Measurements from ENCODE around the gene HPSE2.

Gene HPSE2

DNA sequence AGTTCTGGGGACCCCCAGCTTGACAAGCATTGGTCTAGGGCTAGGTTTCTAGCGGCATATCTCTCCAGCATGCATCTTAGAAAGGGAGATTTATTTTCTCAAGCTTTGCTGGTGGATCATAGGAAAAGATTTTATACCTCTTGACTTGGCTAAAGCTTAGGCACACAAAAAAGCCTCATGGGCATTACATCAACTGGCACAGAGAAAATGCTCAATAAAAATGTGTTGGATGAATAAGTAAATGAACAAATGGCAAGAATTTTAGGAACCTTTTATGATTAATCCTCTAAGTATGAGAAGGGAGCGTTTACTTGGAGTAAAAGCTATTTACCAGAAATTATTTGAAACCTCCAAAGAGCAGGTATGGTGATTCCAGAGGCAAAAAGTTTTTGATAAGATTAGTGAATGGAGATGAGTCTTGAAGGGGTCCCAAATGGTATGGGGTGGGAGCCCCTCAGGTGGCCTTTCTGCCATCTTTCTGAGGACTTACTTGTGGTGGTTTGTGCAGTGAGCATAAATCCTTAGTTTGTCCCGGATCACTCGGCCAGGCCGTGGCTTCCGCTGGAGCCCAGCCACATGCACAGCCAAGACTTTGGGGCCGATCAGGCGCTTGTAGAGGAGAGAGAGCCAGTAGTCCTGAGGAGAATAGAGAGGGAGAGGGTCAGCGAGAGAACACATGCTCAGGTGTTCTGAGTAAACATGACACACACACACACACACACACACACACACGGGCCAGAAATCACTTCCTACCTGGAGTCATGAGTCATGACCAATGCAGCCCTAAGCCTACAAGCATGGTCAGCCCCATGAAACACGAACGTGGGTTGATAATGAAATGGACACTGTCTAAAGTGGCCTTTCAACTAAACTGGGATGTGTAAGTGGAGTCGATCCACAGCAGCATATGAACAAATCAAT, 745.8 kb downstream of the HPSE2 start:
- DNase-seq (ENCODE audit: low read depth): no peak

DNA sequence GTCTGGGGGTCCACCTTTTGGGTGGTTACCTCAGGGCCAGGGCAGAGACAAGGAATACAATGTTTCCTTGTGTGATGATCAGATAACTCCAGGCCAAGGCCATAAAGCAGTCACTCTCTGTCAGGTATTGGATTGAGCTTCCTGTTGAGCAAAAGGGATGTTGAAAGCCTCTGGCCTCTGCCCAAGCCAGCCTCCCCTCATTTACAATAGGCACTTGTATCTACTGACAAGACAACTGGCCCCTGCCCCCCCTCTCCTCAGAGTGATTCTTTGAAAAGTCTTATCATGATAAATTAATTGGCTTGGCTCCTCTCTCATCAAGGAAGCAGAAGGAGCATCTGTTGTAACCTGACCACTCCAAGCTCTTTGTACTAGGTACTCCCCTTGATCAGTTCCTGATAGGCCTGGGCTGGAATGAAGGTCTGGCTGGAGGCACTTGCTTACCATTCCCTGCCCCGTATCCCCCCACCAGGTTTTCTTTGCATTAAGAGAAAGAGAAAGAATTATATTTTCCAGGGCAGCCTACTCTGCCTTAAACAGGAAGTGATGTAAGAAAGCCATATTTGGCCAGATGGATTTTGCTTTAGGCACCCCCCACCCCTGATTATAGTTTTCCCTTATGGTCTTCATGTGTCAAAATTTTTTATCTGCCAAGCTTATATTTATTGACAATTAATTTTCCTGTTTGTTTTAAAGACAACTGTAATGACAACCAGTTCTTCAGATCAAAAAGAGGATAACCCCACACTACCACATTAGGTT, 746.8 kb downstream of the HPSE2 start:
- no peak for DNase-seq (ENCODE audit: low read depth)

DNA sequence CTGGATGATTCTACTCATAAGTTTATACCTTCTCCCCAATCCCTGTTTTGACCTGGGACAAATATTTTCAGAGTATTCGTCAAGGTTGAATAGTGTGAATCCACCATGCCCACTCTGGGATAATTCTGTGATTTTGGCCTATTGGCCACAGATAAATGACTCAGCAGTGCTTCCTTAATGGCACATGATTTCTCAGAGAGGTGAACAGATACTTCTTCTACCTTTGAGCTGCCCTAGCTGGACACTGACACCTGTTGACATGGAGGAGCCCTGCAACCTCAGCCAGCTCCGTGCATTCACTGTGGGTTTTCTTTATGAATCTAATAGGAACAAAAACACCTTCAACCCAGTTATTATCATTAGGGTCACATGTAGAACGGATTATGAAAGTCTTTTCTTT, 748.0 kb downstream of the HPSE2 start:
- DNase-seq (ENCODE audit: low read depth): no peak

DNA sequence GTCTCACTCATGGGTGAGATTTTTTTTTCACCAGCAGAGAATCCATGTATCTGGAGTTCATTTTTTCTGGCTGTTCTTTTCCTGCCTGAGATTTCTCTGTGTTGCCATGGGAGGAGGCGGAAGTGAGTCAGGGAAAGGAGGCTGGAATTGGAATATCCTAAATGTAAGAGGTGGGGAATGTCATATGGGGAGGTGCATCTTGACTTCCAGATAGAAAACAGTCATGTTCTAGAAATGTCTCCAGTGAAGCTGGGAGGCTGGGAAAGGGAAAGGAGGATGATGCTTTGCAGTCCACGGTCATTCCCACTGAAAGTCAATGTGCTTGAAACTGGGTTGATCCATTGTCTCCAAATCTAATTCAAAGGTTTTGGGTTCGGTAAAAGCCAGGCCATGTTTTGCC, 749.2 kb downstream of the HPSE2 start:
- no peak for DNase-seq (ENCODE audit: low read depth)

DNA sequence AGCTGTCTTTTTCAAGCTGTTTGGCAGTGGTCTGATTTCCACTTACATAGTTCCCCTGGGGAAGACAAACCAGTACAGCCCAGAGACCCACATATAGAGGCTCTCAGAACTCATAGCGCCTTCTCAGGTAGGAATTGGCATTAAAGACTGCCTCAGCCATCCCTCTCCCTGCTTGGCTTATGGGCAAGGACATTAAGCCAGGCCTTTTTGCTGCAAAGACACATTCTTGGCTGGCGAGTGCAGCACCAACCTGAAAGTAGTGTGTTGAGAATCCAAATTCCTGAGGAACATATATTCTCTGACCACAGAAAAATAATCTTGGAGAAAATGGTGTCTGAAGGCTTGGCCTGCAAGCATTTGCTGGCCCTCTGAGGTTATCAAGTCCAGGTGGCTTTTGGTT, 749.7 kb downstream of the HPSE2 start:
- DNase-seq (ENCODE audit: low read depth): no peak

DNA sequence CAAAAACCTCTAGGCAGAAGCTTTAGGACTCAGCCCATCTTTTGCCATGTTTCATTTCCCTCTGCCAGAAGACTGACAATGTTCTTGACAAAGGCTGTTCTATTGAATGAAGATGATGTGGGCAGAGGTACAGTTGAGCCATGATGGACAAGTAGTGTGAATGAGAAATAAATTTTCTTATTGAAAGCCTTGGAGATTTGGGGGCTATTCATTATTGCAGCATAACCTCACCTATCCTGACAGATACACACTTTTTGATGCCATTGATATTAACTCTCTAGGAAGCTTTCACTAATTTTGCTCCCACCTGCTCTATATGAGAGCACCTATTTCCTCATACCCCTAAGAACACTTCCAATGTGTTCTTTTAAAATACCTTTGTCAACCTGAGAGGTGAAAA, 752.0 kb downstream of the HPSE2 start:
- DNase-seq (ENCODE audit: low read depth): no peak

DNA sequence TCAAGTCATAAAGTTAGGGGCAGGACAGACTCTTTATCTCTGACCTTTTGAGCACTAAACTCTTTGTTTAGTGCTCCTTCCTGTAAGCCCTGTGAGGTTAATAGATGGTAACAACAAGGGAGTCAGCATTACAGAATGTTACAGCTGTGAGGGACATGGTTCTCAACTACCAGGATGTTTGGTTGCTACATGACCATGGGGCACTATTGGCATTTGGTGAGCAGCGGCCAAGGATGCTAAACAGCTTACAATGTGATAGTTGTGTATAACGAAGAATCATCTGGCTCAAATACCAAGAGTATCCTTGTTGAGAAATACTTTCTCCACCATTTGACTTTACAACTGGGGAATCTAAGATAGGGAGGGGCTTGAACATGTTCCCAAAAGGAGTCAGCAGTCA, 753.6 kb downstream of the HPSE2 start:
- no peak for DNase-seq (ENCODE audit: low read depth)

DNA sequence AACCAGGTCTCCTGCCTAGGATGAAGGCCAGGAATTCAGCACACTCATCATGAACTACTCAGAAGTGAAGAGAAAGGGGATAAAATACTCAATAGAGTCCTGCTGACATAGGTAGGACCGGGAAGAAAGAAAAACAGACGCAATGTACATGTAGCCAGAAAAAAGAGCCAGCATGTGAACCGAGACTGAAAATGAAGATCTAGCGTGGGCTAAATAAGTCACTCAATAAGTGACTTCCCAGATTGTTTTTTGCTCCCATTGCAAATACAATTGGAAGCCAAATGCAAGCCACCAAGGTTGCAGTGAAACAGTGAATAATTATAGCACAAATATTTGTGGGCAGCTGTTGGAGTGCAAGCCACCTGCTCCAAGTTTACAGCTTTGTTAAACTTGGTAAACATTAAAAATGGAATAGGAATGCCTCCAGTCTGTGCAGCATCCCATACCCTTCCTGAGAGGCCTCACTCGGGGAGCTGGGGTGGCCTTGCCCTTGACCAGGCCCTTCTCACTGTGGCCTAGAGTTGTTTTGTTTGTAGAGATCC, 754.2 kb downstream of the HPSE2 start:
- no peak for DNase-seq (ENCODE audit: low read depth)

DNA sequence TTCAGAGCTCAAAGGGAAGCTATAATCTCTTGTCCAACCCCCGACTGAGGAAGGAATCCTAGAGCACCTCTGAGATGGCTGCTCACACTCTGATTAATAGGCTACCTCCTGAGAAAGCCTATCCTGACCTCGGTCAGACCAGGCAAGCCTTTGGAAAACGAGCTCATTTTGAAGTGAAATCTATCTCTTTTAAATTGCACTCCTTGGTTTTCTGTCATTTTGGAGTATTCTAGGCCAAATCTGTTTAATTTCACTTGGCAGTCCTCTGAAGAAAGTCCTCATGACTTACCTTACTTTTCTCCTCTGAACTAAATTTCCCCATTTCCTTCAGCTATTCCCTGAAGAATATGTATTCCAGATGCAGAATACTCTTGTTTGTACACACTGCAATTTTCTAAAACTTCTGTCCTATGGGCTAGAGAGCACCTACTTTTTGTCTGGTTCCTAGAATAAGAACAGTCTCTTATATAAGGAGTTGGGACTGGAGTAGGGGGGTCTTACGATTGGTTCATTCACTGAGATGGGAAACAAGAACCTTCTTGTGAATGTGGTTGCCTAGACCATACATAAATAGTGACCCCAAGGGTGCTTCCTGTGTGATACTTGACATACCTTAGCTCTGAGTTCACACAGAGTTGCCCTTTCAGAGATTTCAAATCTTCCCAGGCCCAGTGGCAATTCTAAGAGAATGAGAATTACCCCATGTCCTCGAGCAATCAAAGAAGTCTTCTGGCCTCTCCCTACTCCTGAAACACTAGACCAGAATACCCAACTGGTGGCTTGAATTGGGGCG, 757.0 kb downstream of the HPSE2 start:
- DNase-seq (ENCODE audit: low read depth): no peak

DNA sequence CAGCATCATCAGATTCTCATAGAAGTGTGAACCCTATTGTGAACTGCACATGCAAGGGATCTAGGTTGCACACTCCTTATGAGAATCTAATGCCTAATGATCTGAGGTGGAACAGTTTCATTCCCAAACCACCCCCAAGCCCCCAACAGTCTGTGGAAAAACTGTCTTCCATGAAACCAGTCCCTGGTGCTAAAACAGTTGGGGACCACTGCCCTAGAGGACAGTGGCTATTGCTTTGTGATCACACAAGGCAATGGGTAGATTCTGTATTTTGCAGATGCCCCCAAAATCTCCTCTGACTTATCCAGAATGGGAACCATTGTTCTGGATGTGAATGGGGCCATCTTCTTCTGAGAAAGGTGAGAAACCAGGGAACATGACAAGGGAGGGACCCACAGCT, 757.8 kb downstream of the HPSE2 start:
- DNase-seq (ENCODE audit: low read depth): no peak

DNA sequence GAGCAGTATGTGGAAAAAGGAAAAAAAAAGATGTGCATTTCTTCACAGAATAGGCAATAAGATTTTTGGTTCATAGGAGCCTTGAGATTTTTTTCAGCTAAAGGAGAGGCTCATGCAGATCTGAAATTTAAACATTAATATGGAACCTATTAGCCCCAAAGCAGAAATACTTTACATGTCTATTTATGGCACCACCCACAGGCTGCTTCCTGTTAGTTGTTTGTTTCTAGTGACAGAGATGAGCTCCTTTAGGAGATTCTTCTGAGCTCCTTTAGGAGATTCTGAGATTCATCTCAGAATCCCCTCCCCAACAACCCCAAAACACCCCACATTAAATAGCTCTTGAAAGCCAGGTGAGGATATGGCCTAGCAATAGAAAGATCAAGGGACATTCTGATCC, 761.0 kb downstream of the HPSE2 start:
- no peak for DNase-seq (ENCODE audit: low read depth)

DNA sequence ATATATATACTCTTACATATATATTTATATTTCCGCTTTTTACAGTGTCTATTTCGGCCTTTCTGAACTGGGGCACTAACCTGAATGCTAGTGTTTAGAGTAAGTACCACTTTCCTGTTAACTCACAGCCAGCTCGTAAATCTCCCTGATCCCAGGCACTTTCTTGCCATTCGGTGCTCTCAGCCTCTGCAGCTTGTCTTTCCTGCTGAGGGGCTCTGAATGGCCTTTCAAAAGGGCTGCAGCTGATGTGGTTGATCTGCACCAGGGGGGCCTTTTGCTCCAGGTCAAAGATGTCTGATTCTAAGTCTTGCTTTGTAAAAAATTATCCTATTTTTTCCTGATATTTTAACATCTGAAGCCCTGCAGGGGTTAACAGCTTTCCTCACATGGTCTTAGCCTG, 763.5 kb downstream of the HPSE2 start:
- DNase-seq (ENCODE audit: low read depth): no peak

DNA sequence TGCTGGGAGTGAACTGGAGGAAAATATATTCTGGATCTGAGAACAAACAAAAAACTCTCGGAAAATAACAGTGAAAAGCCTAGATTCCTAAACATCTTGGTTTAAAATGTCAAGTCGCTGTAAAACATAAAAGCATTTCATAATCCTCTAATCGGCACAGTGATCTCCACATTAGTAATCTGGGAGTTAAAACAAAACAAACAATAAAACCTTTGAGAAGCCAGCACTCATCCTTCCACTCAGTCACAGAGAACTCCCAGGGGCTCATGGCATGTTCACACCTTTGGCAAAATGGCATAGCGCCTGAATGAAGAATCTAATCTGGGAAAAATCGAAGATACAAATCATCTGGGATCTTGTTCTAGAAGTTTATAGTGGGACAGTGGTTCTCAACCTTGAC, 764.8 kb downstream of the HPSE2 start:
- DNase-seq (ENCODE audit: low read depth): no peak

DNA sequence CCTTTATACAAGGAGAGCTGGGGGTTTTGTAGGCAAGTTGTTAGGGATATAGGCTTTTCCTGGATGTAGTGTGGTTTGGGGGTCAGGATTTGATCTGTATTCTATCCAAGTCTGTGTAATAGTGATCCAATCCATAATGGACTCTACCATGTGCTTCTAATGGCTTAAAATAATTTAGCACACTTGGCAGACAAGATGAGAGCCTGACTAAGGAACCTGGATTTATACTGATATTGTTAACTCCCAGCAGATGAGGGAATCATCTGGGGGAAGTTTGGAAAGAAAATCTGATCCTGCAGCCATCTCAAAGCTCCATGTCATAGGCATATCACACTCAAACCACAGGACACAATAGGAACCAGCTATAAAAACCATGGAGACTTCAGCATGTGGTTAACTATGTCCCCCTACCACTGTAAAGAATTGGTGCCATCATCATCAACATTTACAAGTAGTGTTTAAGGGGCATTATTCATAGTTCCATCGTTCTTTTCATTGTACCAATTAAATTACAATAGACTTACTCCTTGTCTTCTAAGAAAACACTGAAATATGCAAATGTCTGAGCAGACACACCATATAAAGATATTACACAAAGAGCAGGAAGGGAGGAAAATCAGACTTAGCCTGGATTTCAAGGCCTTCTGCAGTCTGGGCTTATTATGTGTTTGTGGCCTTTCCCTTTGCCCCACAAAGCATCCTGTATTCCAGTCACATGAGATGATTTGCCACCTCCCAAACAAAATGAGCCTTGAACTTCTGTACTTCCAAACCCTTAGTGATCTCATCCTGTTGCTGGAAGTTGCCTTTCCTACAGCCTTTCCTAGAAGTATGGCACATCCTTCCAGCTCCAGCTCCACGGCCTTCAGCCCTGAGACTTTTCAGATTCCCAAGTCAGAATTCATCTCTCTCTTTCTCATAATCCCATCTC, 766.4 kb downstream of the HPSE2 start:
- no peak for DNase-seq (ENCODE audit: low read depth)

DNA sequence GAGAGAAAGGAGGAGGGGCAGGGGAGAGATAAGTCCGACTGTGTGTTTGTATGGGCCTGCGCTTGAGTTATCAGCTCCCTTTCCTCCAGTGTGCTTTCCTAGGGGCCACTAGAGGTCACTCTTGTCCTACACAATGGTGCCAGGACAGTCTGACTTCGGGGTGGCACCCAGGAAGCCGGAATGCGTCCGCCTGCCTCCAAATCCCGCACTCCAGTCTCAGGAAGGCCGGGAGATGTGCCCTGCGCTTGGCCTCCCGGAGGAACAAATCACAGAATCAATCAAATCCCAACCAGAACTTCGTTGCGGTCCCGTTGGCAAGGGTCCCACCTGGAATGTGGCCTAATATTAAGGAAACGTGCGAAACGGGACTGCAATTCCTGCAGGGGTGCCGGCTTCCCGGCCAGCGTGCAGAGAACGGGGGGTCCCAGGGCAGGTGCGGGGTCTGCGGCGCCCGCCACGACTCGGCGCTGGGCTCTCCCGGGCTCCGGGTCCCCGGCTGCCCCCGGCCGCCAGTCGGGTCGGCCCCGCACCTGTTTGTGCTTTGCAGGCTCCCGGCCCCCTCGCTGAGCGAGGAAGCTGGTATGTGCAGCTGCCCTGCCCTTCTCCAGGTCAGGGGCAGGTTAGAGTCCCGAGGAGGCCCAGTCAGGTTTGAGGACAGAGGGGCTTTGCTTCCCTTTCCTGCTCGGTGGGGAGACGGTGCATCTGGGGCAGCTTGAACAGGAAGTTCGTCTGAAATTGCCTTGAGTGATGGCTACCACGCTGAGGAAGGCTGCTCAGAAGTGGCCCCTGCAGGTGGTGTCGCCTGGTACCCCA, 767.9 kb downstream of the HPSE2 start:
- DNase-seq (ENCODE audit: low read depth): peak; percentile 27

DNA sequence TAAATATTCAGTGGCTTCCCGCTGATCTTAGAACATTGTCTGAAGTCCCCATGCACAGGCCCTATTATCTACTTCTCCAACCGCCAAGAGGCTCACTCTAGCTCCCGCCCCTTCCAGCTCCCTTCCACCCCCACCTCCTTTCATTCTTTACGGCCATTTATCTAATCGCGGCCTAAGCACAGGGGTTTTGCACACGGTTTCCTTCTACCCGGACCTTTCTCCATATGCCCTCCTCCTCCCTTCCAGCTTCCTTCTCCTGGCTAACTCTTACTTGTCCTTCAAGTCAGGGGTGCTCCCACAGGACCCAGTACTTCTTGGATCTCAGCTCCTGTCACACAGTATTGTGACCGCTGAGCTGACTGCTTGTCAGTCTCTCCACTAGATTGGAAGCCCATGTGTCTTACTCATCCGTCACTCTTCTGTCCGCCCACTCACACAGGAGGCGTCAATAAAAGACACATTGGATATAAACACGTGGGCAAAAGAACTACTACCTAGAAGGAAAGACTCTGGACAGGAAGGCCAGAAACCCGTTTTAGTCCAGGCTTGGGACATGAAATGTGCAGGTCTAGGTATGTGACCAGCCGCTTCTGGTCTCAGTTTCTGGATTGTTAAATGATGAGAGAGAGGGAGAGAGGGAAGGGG, 768.7 kb downstream of the HPSE2 start:
- no peak for DNase-seq (ENCODE audit: low read depth)

DNA sequence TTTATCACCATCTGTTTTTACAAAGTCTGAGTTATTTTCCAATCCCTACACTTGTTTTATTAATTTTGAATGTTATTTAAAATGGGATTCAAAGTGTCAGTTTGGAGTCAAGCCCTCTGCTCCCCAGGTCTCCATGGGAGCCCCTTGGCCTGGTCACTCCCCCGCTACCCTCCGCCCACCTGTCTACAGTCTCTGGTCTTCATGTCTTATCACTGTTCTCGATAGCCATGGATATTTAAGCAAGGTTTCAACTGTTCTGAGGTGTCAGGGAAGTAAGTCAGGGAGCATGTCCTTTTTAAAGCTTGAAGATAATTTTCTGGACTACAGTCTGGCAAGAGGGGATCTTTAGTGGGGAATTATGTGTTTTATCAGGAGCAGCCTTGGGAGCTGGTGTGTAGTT, 769.8 kb downstream of the HPSE2 start:
- no peak for DNase-seq (ENCODE audit: low read depth)

DNA sequence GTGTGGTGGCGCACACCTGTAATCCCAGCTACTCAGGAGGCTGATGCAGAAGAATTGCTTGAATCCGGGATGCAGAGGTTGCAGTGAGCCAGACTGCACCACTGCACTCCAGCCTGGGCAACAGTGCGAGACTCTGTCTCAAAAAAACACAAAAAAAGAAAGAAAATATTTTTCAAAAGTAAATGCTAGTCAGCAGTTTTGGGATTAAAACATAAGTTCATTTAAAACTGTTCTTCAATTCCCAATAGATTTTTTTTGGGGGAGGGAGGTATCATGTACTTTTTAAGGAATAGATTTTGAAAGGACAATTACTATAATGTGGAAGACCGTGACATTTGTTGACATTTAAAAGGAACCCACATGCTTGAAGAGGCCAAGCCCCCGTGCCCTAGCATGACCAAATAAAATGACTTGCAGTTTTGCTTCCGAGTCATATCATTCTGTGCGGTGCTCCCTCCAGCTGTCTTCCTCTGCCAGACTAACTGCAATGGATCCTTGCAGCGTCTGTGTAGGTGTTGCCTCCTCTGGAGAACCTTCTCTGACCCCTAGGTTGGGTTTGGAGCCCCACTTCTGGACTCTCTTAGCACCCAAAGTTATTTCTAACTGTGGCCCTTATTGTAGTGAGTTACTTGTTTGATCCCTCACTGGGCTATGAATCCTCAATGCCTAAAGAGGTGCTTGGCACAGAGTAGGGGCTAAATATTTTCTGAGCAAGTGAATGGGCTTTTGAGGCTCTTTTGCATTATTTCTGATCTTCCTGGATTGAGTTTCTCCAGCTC, 771.5 kb downstream of the HPSE2 start:
- DNase-seq (ENCODE audit: low read depth): no peak

DNA sequence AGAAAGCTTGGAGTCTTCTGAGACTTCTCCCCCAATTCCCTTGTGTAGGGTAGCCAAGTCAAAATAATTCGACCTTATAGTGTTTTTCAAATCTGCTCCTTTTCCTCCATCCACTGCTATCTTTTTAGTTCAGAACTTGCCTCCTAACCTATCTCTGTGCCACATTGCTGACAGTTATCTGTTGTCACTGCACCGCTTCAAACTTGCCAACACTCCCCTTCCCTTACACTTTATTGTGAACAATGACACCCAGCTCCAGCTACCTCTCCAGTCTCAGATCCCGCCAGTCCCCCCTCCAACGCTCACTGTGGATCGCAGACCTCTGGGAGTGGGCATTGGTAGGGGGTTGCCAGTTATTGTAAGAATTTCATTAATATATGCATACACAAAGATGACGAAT, 772.6 kb downstream of the HPSE2 start:
- DNase-seq (ENCODE audit: low read depth): no peak

Data from activated T-helper 9 cell treated with anti-CD3 and anti-CD28 coated beads, Interleukin-2, amount 50 U/mL, for 16 hours (primary cell).